ENCODE results near the gene EGR2. TPM values are rescaled to one million over a fixed set of nuclear protein-coding genes. Genes with fewer than 3 reads are reported as not detected.

EGR2 gene
- total RNA-seq, 1 donor from 2014 or later: 0.37 TPM

GRCh38 chr10:62796896-62797295 lies 19.3 kb downstream of the EGR2 start:
- DNase-seq: no peak
- TF ChIP-seq, protein P1, sequence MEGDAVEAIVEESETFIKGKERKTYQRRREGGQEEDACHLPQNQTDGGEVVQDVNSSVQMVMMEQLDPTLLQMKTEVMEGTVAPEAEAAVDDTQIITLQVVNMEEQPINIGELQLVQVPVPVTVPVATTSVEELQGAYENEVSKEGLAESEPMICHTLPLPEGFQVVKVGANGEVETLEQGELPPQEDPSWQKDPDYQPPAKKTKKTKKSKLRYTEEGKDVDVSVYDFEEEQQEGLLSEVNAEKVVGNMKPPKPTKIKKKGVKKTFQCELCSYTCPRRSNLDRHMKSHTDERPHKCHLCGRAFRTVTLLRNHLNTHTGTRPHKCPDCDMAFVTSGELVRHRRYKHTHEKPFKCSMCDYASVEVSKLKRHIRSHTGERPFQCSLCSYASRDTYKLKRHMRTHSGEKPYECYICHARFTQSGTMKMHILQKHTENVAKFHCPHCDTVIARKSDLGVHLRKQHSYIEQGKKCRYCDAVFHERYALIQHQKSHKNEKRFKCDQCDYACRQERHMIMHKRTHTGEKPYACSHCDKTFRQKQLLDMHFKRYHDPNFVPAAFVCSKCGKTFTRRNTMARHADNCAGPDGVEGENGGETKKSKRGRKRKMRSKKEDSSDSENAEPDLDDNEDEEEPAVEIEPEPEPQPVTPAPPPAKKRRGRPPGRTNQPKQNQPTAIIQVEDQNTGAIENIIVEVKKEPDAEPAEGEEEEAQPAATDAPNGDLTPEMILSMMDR (IDR thresholded peaks at IDR 0.05; ENCODE audit: partially characterized antibody, unreplicated experiment): no peak
- no peaks in the 10 kb centered on the region for H3K36me3 Mint-ChIP-seq (ENCODE audit: unreplicated experiment)

GRCh38 chr10:62795762-62796161 lies 20.4 kb downstream of the EGR2 start:
- Mint-ChIP-seq H3K36me3 (ENCODE audit: unreplicated experiment) (no peaks in the 10 kb centered on the region), H3K4me1 (ENCODE audit: low read depth, unreplicated experiment) (peaks cover 2% of the 10 kb centered on the region), H3K27me3 (ENCODE audit: unreplicated experiment) (peaks cover 2% of the 10 kb centered on the region), H3K4me3 (ENCODE audit: unreplicated experiment) (no peak overlapping the region), H3K27ac (ENCODE audit: unreplicated experiment) (no peak overlapping the region), H3K9me3 (ENCODE audit: unreplicated experiment) (no peaks in the 10 kb centered on the region)
- TF ChIP-seq, protein P1 (IDR thresholded peaks at IDR 0.05; ENCODE audit: partially characterized antibody, unreplicated experiment): no peak
- DNase-seq: no peak

More at GRCh38 chr10:62796896-62797295, 19.3 kb downstream of the EGR2 start:
- Mint-ChIP-seq H3K4me3 (ENCODE audit: unreplicated experiment) (no peak overlapping the region), H3K27me3 (ENCODE audit: unreplicated experiment) (peaks cover 2% of the 10 kb centered on the region), H3K27ac (ENCODE audit: unreplicated experiment) (no peak overlapping the region), H3K9me3 (ENCODE audit: unreplicated experiment) (no peaks in the 10 kb centered on the region), H3K4me1 (ENCODE audit: low read depth, unreplicated experiment) (peaks cover 2% of the 10 kb centered on the region)

- Mint-ChIP-seq H3K4me3 (ENCODE audit: unreplicated experiment) (no peak overlapping the region), H3K36me3 (ENCODE audit: unreplicated experiment) (no peaks in the 10 kb centered on the region), H3K27ac (ENCODE audit: unreplicated experiment) (no peak overlapping the region), H3K4me1 (ENCODE audit: low read depth, unreplicated experiment) (peaks cover 2% of the 10 kb centered on the region), H3K27me3 (ENCODE audit: unreplicated experiment) (no peaks in the 10 kb centered on the region), H3K9me3 (ENCODE audit: unreplicated experiment) (no peaks in the 10 kb centered on the region)
- TF ChIP-seq, protein P1 (IDR thresholded peaks at IDR 0.05; ENCODE audit: partially characterized antibody, unreplicated experiment): no peak
- no peak for DNase-seq
Measured at GRCh38 chr10:62795100-62795499, 21.1 kb downstream of the EGR2 start.

DNA sequence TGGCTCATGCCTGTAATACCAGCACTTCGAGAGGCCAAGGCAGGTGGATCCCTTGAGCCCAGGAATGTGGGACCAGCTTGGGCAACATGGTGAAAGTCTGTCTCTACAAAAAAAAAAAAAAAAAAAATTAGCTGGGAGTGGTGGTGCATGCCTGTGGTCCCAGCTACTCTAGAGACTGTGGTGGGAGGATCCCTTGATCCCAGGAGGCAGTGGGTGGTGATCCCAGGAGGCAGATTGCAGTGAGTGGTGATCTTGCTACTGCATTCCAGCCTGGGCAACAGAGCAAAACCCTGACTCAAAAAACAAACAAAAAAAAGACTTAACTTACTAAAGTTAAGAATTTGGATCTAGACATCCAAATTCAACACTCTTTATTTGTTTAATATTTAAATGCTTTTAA lies 21.9 kb downstream of the EGR2 start:
- H3K27ac Mint-ChIP-seq (ENCODE audit: unreplicated experiment): no peak overlapping the region
- peaks cover 2% of the 10 kb centered on the region for H3K4me1 Mint-ChIP-seq (ENCODE audit: low read depth, unreplicated experiment)
- no peak for DNase-seq
- TF ChIP-seq, protein P1 (IDR thresholded peaks at IDR 0.05; ENCODE audit: partially characterized antibody, unreplicated experiment): no peak
- H3K9me3 Mint-ChIP-seq (ENCODE audit: unreplicated experiment): no peaks in the 10 kb centered on the region
- H3K27me3 Mint-ChIP-seq (ENCODE audit: unreplicated experiment): no peaks in the 10 kb centered on the region
- no peak overlapping the region for H3K4me3 Mint-ChIP-seq (ENCODE audit: unreplicated experiment)
- H3K36me3 Mint-ChIP-seq (ENCODE audit: unreplicated experiment): no peaks in the 10 kb centered on the region

DNA sequence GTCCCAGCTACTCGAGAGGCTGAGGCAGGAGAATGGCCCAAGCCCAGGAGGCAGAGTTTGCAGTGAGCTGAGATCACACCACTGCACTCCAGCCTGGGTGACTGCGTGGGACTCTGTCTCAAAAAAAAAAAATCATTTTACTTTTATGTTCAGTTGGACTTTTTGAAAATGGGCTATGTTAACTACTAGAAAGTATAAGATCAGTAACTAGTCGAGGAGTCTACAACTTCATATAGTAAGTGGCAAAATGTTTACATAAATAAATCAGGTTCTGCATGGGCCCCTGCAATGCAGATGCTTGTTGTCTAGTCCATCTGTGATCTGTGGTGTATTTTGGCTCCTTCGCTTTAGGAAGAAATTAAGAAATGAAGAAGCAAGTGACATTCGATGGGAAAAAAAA lies 23.9 kb downstream of the EGR2 start:
- Mint-ChIP-seq H3K27ac (ENCODE audit: unreplicated experiment) (no peak overlapping the region), H3K27me3 (ENCODE audit: unreplicated experiment) (no peaks in the 10 kb centered on the region), H3K36me3 (ENCODE audit: unreplicated experiment) (no peaks in the 10 kb centered on the region)

More for the DNA sequence above, 23.9 kb downstream of the EGR2 start:
- Mint-ChIP-seq H3K4me3 (ENCODE audit: unreplicated experiment) (no peak overlapping the region), H3K4me1 (ENCODE audit: low read depth, unreplicated experiment) (peaks cover 2% of the 10 kb centered on the region), H3K9me3 (ENCODE audit: unreplicated experiment) (no peaks in the 10 kb centered on the region)
- TF ChIP-seq, protein P1 (IDR thresholded peaks at IDR 0.05; ENCODE audit: partially characterized antibody, unreplicated experiment): no peak
- DNase-seq: no peak

Measured in glutamatergic neuron (in vitro differentiated cells).